Activated T-cell treated with anti-CD3 and anti-CD28 coated beads for 1 hour (primary cell): ENCODE measurements around the gene SACS.
"Not testable (repeated sequence)": the region's sequence is repeated elsewhere in the genome, so short reads cannot be mapped to it uniquely, and the experiment has no call there.

Source experiments
- DNase-seq: peaks from one replicate; pipeline ENCODE4 v3.0.0-alpha.2; 2020; ENCODE audit warnings: low read depth

The SACS gene

DNA sequence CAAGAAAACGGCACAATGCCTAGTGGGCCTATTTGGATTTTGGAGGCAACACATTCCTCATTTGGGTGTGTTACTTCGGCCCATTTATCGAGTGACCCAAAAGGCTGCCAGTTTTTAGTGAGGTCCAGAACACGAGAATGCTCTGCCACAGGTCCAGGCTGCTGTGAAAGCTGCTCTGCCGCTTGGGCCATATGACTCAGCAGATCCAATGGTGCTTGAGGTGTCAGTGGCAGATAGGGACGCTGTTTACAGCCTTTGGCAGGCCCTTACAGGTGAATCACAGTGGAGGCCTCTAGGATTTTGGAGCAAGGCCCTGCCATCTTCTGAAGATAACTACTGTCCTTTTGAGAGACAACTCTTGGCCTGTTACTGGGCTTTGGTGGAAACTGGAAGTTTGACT lies 118.7 kb downstream of the SACS start:
- not testable (repeated sequence) for DNase-seq

DNA sequence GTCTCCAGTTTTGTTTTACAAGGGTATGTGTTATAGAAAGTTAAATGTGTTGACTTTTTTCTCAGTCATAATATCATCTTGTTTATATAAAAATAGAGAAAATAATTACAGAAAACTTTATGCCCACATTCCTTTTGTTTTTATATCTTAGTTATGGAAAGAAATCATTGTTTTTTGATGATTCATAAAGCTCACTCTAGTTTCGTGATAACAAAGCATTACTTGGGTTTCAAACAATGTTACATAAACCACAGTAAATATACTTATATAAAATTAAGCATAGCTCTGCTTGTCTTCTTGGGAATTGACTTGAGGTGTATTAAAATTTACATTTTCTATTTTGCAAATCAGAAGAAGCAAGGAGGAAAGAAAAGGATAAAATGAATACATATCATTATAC lies 140.9 kb downstream of the SACS start:
- no peak for DNase-seq

DNA sequence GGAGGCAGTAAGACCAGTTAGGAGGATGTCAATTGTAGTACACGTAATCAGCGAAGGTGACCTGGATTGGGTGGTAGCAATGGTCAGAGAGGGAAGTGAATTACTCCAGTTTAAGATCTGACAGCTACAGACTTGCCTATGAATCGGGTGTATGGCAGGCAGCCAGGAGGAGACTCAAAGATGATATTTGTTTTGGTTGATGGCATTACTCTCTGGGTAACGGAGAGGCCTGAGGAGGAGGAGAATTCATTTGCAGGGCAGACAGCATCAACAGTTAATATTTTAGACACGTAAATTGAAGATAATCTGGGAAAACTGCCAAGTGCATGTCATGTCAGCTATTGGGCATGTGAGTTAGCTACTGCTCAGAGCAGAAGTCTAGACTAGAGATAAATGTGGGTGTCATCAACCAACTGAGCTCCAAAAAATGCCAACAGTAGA lies 143.6 kb downstream of the SACS start:
- DNase-seq = no peak

DNA sequence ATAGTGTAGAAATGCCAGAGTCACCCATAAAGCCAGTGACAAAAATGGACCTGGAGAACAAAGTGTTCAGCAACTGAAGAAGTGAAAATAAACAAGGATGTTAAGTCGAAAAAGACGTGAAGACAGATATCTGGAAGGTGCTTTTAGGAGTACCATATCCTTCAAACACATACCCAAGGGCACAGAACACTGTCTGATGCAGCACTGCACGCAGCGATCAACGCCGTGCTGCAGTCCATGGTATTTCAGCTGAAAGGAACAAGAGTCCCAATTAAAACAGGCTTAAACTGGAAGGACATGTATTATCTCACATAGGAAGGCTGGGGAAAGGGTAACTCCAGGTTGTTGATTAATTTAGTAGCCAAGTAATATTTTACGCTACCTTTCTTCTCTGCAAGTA lies 144.5 kb downstream of the SACS start:
- DNase-seq = no peak

DNA sequence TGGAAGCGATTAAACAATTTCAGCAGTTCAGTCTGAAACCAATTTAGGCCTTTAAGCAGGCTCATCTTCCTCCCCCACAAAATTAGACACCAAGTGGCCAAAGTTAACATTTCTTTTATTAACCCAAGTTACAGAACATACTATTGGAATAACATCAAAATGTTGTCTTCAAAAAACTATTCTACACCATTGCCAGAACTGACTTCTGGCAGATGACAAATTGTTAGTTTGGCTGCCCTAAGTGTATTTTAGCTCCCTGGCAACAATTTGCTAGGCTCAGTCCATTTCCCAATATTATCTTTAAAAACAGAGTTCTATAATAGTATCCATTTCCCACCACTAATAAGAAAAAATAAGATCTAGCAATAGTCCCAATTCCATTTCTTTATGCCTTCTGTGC lies 144.9 kb downstream of the SACS start:
- DNase-seq = no peak

DNA sequence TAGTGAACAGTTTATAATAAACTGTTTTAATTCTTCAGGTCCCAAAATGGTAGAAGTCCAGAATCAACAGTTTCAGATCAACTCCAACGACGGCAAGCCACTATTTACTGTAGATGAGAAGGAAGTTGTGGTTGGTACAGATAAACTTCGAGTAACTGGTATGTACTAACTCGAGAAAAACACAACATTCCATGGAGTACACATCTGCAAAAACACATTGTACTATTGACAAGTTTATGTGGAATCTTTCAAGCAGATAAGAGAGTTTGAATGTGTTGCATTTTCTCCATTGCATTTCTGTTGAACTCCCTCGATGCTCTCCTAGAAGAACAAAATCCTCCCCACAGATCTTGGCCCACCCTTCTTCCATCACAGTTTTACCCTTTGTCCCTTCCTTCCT lies 154.2 kb downstream of the SACS start:
- no peak for DNase-seq
